ENCODE results near the gene MED13L. TPM values are rescaled to one million over a fixed set of nuclear protein-coding genes. Genes with fewer than 3 reads are reported as not detected.

Gene MED13L
- total and polyA plus RNA-seq, 2 donors (not counting 1 experiment from before 2014, with no cell fraction given), result 20.3 to 207 TPM

- intact Hi-C loops (cut with micrococcal nuclease), result no loop called here
- ChIA-PET CTCF (no interaction called here), POLR2A (no interaction called here)
- no peaks in the 10 kb centered on the region for H4K20me1 ChIP-seq (ENCODE audit: control insufficient read depth, insufficient read depth, low read length, poor library complexity, severe bottlenecking)
- H3K9ac ChIP-seq (ENCODE audit: low read length), result no peak overlapping the region
- 85% methylated on average over 13 of the region's 19 CpGs for WGBS (ENCODE audit: insufficient coverage)
- H3K9me3 ChIP-seq (ENCODE audit: control extremely low read depth in 1 of 3, control insufficient read depth in 2 of 3, insufficient read depth in 1 of 3, low read length in 2 of 3), result no peaks in the 10 kb centered on the region
- H3K4me3 ChIP-seq (ENCODE audit: control extremely low read depth in 1 of 5, extremely low read depth in 1 of 5, insufficient read depth in 1 of 5, low read depth in 2 of 5, low read length in 4 of 5), result no peak overlapping the region
- no peak for TF ChIP-seq CTCF (IDR thresholded peaks at IDR 0.05)
- no peak for TF ChIP-seq EZH2 (IDR thresholded peaks at IDR 0.05; ENCODE audit: borderline replicate concordance, insufficient read depth, low read depth, low read length, poor library complexity, severe bottlenecking)
- H3K27ac ChIP-seq (ENCODE audit: low read length in 2 of 2), result no peak overlapping the region
- Mint-ChIP-seq H3K4me3 (no peak overlapping the region), H3K9me3 (ENCODE audit: insufficient read depth) (no peaks in the 10 kb centered on the region), H3K4me1 (no peaks in the 10 kb centered on the region), H3K27ac (no peak overlapping the region), H3K27me3 (no peaks in the 10 kb centered on the region)
- H3K79me2 ChIP-seq (ENCODE audit: control insufficient read depth, insufficient read depth, low read length), result no peaks in the 10 kb centered on the region
- H3K4me1 ChIP-seq (ENCODE audit: control insufficient read depth in 2 of 2, insufficient read depth in 2 of 2, low read length in 2 of 2), result no peaks in the 10 kb centered on the region
- no peaks in the 10 kb centered on the region for H3K36me3 ChIP-seq (replicated peaks in 1 of 2; ENCODE audit: control extremely low read depth in 1 of 2, control insufficient read depth in 1 of 2, extremely low read depth in 1 of 2, insufficient read depth in 2 of 2, low read length in 1 of 2)
- H2AFZ ChIP-seq (ENCODE audit: insufficient read depth, low read depth, low read length, poor library complexity, severe bottlenecking), result no peak overlapping the region
- no peak overlapping the region for H3K4me2 ChIP-seq (replicated peaks; ENCODE audit: low read depth, low read length, poor library complexity, severe bottlenecking)
- H3K27me3 ChIP-seq (replicated peaks in 1 of 4; ENCODE audit: control extremely low read depth in 1 of 4, control insufficient read depth in 3 of 4, insufficient read depth in 4 of 4, low read length in 3 of 4), result no peaks in the 10 kb centered on the region
- no peak for DNase-seq
- no peak for ATAC-seq (ENCODE audit: low read depth)
Measured at GRCh38 chr12:115946867-115947695, 330.4 kb downstream of the MED13L start.

- H3K9me3 ChIP-seq (ENCODE audit: control extremely low read depth in 1 of 3, control insufficient read depth in 2 of 3, insufficient read depth in 1 of 3, low read length in 2 of 3), result no peaks in the 10 kb centered on the region
- DNase-seq (no peak), ATAC-seq (ENCODE audit: low read depth) (no peak)
- 93% methylated on average over 6 of the region's 6 CpGs for WGBS (ENCODE audit: insufficient coverage)
- no peak overlapping the region for H2AFZ ChIP-seq (ENCODE audit: insufficient read depth, low read depth, low read length, poor library complexity, severe bottlenecking)
- Mint-ChIP-seq H3K4me1 (no peaks in the 10 kb centered on the region), H3K27ac (no peak overlapping the region), H3K4me3 (no peak overlapping the region), H3K27me3 (peaks cover 2% of the 10 kb centered on the region), H3K9me3 (ENCODE audit: insufficient read depth) (no peaks in the 10 kb centered on the region)
- H3K9ac ChIP-seq (ENCODE audit: low read length), result no peak overlapping the region
- no peak overlapping the region for H3K4me3 ChIP-seq (ENCODE audit: control extremely low read depth in 1 of 5, extremely low read depth in 1 of 5, insufficient read depth in 1 of 5, low read depth in 2 of 5, low read length in 4 of 5)
- intact Hi-C loops (cut with micrococcal nuclease), result no loop called here
- H3K27me3 ChIP-seq (replicated peaks in 1 of 4; ENCODE audit: control extremely low read depth in 1 of 4, control insufficient read depth in 3 of 4, insufficient read depth in 4 of 4, low read length in 3 of 4), result no peaks in the 10 kb centered on the region
- H3K36me3 ChIP-seq (replicated peaks in 1 of 2; ENCODE audit: control extremely low read depth in 1 of 2, control insufficient read depth in 1 of 2, extremely low read depth in 1 of 2, insufficient read depth in 2 of 2, low read length in 1 of 2), result no peaks in the 10 kb centered on the region
- H4K20me1 ChIP-seq (ENCODE audit: control insufficient read depth, insufficient read depth, low read length, poor library complexity, severe bottlenecking), result no peaks in the 10 kb centered on the region
- H3K27ac ChIP-seq (ENCODE audit: low read length in 2 of 2), result no peak overlapping the region
- ChIA-PET POLR2A (no interaction called here), CTCF (no interaction called here)
- no peaks in the 10 kb centered on the region for H3K4me1 ChIP-seq (ENCODE audit: control insufficient read depth in 2 of 2, insufficient read depth in 2 of 2, low read length in 2 of 2)
- no peak for TF ChIP-seq CTCF (IDR thresholded peaks at IDR 0.05)
- TF ChIP-seq EZH2 (IDR thresholded peaks at IDR 0.05; ENCODE audit: borderline replicate concordance, insufficient read depth, low read depth, low read length, poor library complexity, severe bottlenecking), result no peak
- no peaks in the 10 kb centered on the region for H3K79me2 ChIP-seq (ENCODE audit: control insufficient read depth, insufficient read depth, low read length)
- no peak overlapping the region for H3K4me2 ChIP-seq (replicated peaks; ENCODE audit: low read depth, low read length, poor library complexity, severe bottlenecking)
Measured at GRCh38 chr12:115946092-115946491, 331.4 kb downstream of the MED13L start.

Measured in B cell (primary cell).